ENCODE measurements around the gene EBF3. TPM values are rescaled to one million over a fixed set of nuclear protein-coding genes. Genes with fewer than 3 reads are reported as not detected.

Gene EBF3
- total RNA-seq, 1 donor from 2014 or later = 5.8 TPM

DNA sequence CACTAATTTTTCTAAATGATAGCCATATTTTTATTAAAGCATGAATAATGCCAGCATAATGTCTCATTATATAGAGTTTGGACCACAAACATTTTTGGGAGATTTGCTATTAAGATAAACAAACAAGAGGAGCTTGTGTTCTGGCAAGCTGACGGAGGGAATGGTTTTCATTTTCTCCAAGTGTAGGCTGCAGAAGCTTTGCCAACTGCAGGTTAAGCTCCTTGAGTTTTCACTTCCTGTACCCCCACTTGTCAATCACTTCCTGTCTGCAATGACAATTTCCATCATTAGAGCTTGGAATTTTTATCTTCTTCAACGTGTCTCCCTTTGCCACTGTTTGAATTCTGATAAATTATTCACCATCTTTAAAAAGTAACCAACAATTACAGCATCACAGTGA, 13.4 kb downstream of the EBF3 start:
- intact Hi-C loops (cut with DNase I) = no loop called here

DNA sequence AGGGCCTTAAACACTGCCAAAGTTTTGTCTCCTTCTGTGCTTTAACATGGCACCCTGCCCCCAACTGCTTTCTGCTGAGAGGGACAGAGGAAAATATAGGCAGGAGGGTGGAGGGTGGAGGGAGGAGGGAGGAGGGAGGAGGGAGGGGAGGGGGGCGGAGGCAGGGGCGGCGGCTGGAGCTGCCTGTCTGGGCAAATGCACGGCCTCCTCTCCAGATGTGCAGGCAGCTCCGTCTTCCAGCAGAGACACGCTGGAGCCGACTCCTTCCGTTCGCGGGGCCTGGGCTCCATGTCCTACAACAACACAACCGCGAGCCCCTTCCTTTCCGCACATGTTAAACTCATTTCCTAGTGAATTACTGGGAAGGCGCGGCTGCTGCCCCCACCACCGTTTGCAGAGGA, 14.2 kb downstream of the EBF3 start:
- intact Hi-C loops (cut with DNase I) = no loop called here

More for the DNA sequence above, 13.4 kb downstream of the EBF3 start:
- no peak for DNase-seq (ENCODE audit: low spot score)

GRCh38 chr10:129949411-129949810, 14.7 kb downstream of the EBF3 start:
- peak; percentile 68 for DNase-seq (ENCODE audit: low spot score)
- intact Hi-C loops (cut with DNase I) = no loop called here

More for the DNA sequence above, 14.2 kb downstream of the EBF3 start:
- peak; percentile 88 for DNase-seq (ENCODE audit: low spot score)

DNA sequence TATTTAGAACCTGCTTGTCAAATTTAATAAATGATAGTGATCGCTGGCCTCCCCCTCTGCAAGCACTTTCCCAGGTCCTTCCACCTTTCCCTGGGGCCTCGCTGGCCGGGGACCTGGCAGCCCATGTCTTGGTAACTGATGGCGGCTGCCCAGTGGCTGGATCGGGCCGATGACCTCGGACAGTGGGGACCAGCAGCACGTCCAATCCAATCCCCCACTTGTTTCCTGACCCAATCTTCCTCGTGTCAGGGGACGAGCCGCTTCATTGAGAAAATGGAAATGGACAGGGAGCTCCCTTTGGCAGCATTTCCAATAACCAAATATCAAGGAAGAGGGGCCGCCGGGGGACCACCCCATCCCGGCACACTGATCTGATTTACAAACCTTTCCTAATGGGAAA, 17.2 kb downstream of the EBF3 start:
- intact Hi-C loops (cut with DNase I) = no loop called here
- peak; percentile 49 for DNase-seq (ENCODE audit: low spot score)

- DNase-seq (ENCODE audit: low spot score) = peak; percentile 76
- intact Hi-C loops (cut with DNase I) = no loop called here
Measured at GRCh38 chr10:129945941-129946760, 17.9 kb downstream of the EBF3 start.

DNA sequence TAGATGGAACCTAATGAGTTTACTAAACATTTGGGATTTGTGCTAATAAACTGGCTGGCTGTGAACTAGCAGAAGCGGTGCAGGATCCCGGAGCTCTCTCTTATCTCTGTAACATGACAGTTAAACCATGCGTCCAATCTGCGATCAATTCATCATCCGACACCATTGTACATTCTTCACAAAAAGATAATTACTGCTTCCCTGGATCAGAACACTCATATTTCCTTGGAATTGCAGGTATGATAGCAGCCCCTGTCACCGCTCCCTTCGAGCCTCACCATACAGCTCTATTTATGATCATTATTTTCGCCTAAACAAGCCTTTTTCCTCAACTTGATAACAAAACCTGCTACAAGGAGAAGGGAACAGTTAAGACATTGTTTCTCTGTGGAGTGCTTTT, 18.5 kb downstream of the EBF3 start:
- intact Hi-C loops (cut with DNase I) = no loop called here
- no peak for DNase-seq (ENCODE audit: low spot score)

DNA sequence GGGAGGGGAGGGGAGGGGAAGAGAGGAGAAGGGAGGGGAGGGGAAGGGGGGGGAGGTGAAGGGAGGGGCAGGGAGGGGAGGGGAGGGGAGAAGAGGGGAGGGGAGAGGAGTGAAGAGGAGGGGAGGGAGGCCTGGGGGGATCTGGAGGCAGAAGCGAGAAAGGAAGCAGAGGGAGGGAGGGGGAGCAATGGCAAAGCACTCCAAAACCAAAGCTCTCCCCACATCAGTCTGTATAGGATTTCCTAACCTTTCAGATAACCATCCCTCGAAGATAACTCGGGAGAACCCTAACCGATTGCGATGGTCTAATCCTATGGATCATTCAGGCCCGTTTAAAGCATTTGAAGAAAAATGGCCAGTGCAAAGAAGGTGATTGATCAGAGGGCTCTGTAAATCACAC, 19.0 kb downstream of the EBF3 start:
- intact Hi-C loops (cut with DNase I) = no loop called here
- peak; percentile 36 for DNase-seq (ENCODE audit: low spot score)

GRCh38 chr10:129944456-129944855, 19.6 kb downstream of the EBF3 start:
- peak; percentile 71 for DNase-seq (ENCODE audit: low spot score)
- intact Hi-C loops (cut with DNase I) = no loop called here

- intact Hi-C loops (cut with DNase I) = no loop called here
- DNase-seq (ENCODE audit: low spot score) = peak; percentile 55
Measured at GRCh38 chr10:129942936-129943715, 20.9 kb downstream of the EBF3 start.

DNA sequence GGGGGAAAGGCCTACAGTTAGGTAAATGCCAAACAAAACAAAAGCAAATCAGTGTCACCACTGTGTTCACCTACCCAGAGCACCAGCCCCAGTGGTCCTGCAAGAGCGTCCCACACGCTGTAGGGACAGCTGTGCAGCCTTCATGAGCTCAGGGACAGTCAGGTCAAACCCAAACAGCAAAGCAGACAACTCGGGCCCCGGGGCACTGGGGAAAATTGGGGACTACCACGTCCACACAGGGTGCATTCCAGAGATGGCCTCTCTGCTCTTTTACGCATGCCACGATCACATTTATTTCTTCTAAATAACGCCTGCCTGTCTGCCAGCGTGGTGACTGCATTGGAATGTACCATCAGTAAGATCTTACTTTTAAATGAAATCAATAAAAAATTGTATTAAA, 21.7 kb downstream of the EBF3 start:
- intact Hi-C loops (cut with DNase I) = no loop called here
- DNase-seq (ENCODE audit: low spot score) = peak; percentile 27

DNA sequence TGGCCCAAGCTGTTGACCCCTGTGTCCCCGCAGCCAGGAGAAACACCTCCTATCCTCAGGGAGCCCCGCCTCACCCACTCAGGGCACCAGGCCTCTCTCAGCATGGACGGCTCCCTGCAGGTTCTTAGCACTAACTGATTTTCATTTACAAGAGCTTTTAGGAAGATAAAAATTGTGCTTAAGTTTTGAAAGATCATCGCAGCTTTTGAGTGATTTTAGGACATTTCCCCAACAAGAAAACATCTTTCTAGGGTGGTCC, 22.1 kb downstream of the EBF3 start:
- intact Hi-C loops (cut with DNase I) = no loop called here
- DNase-seq (ENCODE audit: low spot score) = no peak

- DNase-seq (ENCODE audit: low spot score) = peak; percentile 72
- intact Hi-C loops (cut with DNase I) = no loop called here
Measured at GRCh38 chr10:129941199-129942018, 22.7 kb downstream of the EBF3 start.

- intact Hi-C loops (cut with DNase I) = no loop called here
Measured at GRCh38 chr10:129940617-129941198, 23.4 kb downstream of the EBF3 start.

DNA sequence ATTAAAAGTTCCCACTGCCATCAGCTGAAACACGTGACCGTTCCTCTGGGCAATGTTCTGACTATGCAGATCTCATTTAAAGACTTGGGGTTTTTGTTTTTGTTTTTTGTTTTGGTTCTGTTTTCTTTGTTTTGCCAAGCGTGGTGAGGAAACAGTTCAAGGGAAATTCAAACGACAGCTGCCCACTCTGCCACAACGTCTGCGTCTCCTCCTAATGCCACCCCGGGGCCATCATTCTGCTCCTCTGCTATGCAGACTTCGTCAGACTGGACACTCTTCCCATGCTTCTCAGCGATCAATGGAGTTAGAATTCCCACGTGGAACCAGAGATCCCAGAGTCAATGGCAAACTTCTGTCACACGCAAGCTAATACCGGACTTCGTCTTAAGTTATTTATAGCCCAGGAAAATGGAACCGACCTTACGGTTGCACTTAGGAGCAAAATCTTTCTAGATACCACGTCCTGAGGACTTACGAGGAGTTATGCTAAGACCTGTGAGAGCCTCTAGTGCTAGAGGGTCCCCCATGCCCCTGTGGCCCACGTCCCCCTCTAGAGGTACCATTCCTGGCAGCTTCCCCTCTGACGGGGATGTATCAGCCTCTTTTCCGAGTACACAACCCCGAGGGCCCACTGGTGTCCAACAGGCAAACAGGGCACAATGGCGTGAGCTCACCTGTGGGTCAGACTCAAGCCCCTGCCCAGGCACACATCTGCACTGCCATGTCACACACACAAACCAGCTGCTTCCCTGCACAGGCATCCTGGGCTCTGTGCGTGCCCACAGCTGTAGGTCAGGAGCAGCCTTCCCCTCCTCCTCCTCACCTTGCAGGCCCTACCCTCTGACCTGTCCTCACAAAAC, 24.4 kb downstream of the EBF3 start:
- intact Hi-C loops (cut with DNase I) = no loop called here
- DNase-seq (ENCODE audit: low spot score) = peak; percentile 47

More at GRCh38 chr10:129940617-129941198, 23.4 kb downstream of the EBF3 start:
- peak; percentile 53 for DNase-seq (ENCODE audit: low spot score)

- DNase-seq (ENCODE audit: low spot score) = no peak
- intact Hi-C loops (cut with DNase I) = no loop called here
Measured at GRCh38 chr10:129938460-129938859, 25.6 kb downstream of the EBF3 start.

GRCh38 chr10:129937351-129937751, 26.7 kb downstream of the EBF3 start:
- peak; percentile 60 for DNase-seq (ENCODE audit: low spot score)
- intact Hi-C loops (cut with DNase I) = no loop called here

GRCh38 chr10:129936923-129937300, 27.2 kb downstream of the EBF3 start:
- intact Hi-C loops (cut with DNase I) = no loop called here
- DNase-seq (ENCODE audit: low spot score) = peak; percentile 63

DNA sequence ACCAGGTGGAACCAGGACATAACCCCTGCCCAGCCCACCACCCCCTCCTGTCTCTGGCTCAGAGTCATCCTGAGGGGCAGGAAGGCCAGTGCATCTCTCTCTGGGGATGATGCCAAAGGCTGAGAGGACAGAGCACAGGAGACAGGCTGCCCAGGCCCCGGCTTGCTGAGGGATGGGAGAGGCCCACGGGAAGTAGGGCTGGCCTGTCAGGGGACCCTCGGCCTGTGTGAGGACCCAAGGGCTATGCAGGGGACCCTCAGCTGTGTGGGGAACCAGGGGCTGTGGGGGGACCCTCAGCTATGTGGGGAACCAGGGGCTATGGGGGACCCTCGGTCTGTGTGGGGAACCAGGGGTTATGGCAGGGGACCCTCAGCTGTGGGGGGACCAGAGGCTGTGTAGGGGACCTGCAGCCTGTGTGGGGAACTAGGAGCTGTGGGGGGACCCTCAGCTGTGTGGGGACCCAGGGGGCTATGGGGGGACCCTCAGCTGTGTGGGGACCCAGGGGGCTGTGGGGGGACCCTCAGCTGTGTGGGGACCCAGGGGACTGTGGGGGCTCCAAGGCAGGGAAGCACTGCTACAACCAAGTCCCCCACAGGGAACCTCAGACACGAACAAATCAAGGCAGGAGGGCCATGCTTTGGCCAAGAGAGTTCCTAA, 27.7 kb downstream of the EBF3 start:
- DNase-seq (ENCODE audit: low spot score) = peak; percentile 61

GRCh38 chr10:129935867-129936152, 28.3 kb downstream of the EBF3 start:
- intact Hi-C loops (cut with DNase I) = no loop called here
- peak; percentile 31 for DNase-seq (ENCODE audit: low spot score)

More for the DNA sequence above, 27.7 kb downstream of the EBF3 start:
- intact Hi-C loops (cut with DNase I) = no loop called here

Data from cardiac septum (tissue), 1 donor.